Endodermal cell (in vitro differentiated cells): Measurements from ENCODE around the gene CNTFR. TPM values are rescaled to one million over a fixed set of nuclear protein-coding genes. Genes with fewer than 3 reads are reported as not detected.

Experiments used
- DNase-seq: peaks from one replicate; pipeline ENCODE4 v3.0.0-alpha.2; 2017
- H3K27ac ChIP-seq: 2 replicates; pipeline ENCODE4 v1.5.1; 2013; ENCODE audit warnings: mild to moderate bottlenecking, low read depth, low read length, moderate library complexity
- H3K27me3 ChIP-seq: 2 replicates; pipeline ENCODE4 v1.6.1; 2013; ENCODE audit warnings: mild to moderate bottlenecking, low read length, moderate library complexity; ENCODE audit not compliant: insufficient read depth, control insufficient read depth, poor library complexity, severe bottlenecking
- H3K36me3 ChIP-seq: 2 replicates; pipeline ENCODE4 v1.7.0; 2013; ENCODE audit warnings: mild to moderate bottlenecking, low read length, moderate library complexity; ENCODE audit not compliant: control insufficient read depth, insufficient read depth
- H3K4me1 ChIP-seq: one replicate; pipeline ENCODE4 v1.7.0; 2013; ENCODE audit warnings: low read length; ENCODE audit not compliant: control insufficient read depth, insufficient read depth
- H3K4me3 ChIP-seq: 2 replicates; pipeline ENCODE4 v1.5.1; 2013; ENCODE audit warnings: mild to moderate bottlenecking, low read length, moderate library complexity
- H3K9ac ChIP-seq: 2 replicates; pipeline ENCODE4 v1.6.1; 2013; ENCODE audit warnings: mild to moderate bottlenecking, low read length, moderate library complexity; ENCODE audit not compliant: poor library complexity, severe bottlenecking; ENCODE audit errors: extremely low read depth
- H3K9me3 ChIP-seq: 2 replicates; pipeline ENCODE4 v1.6.1; 2013; ENCODE audit warnings: mild to moderate bottlenecking, low read length, moderate library complexity; ENCODE audit not compliant: control insufficient read depth
- H3K27ac Mint-ChIP-seq: 2 replicates; pipeline ENCODE4 v1.8.0; 2020; ENCODE audit warnings: mixed read lengths
- H3K27me3 Mint-ChIP-seq: 2 replicates; pipeline ENCODE4 v1.8.0; 2021; ENCODE audit warnings: mild to moderate bottlenecking, mixed read lengths; ENCODE audit not compliant: insufficient read depth
- H3K36me3 Mint-ChIP-seq: 2 replicates; pipeline ENCODE4 v1.8.0; 2020; ENCODE audit warnings: low read depth, mixed read lengths
- H3K4me1 Mint-ChIP-seq: 2 replicates; pipeline ENCODE4 v1.8.0; 2020; ENCODE audit warnings: mixed read lengths
- H3K4me3 Mint-ChIP-seq: 2 replicates; pipeline ENCODE4 v1.8.0; 2020; ENCODE audit warnings: mild to moderate bottlenecking, moderate library complexity, mixed read lengths
- H3K9me3 Mint-ChIP-seq: 2 replicates; pipeline ENCODE4 v1.8.0; 2020; ENCODE audit warnings: mild to moderate bottlenecking, mixed read lengths
- WGBS, 2 experiments: methylation state at CpG; one replicate each; pipeline versions ENCODE4 v1.1.5 to v1.1.7; 2013; ENCODE audit warnings: missing lambda C conversion rate in 2 of 2, mixed read lengths in 1 of 2; ENCODE audit not compliant: insufficient coverage in 1 of 2, insufficient read length in 1 of 2; 5-methylcytosine and 5-hydroxymethylcytosine counted together
- total RNA-seq, 2 donors: library from RNA; stranded (reverse); fragmentation: NEBNext Ultra II Directional in 1 of 2; extraction: Animal tissue kit (Norgen Biotek cat#: 25700) in 1 of 2; gene quantifications; 2 replicates in 1 of 2; 3 replicates in 1 of 2; pipeline ENCODE4 v1.2.1, GENCODE V29; 2021
- TF ChIP-seq, protein P1 (sequence below): fragments of 200-600 bp; sonication (generic); conservative IDR thresholded peaks from 2 replicates; pipeline ENCODE4 v1.5.0; 2021; ENCODE audit warnings: antibody characterized with exemption, mild to moderate bottlenecking

Gene CNTFR
- total RNA-seq, 2 donors from 2014 or later: 0.53 to 1.6 TPM

DNA sequence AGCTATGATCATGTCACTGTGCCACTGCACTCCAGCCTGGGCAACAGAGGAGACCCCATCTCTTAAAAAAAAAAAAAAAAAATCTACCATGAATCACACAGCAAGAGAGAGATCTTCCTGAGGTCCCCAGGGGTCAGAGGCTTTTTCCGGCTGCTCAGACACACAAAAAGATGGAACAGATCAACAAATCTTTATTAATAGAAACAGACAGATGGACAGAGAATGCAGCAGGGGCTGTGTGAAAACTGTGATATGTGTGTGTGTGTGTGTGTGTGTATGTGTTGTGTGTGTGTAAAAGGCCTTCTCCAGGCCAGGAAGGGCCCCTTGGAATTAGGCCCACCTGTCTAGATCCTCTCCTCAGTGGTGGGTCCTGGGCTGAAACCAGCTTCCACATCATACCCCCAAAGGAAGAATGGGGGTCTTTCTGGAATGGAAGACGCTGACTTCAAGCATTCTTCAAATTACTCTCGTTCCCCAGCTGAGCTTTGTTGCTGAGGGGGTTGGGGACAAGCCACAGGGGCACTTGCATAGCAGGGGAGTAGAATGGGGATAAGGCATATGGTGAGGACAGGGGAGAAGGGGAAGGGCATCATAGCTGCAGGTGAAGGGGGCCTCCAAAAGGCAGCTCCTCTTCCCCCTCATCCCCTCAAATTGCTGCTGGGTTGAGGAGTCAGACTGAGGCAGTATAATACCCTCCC is 45.2 kb upstream of the CNTFR start:
- H3K9me3 Mint-ChIP-seq: no peaks in the 10 kb centered on the region
- H3K4me1 ChIP-seq: no peaks in the 10 kb centered on the region
- no peak overlapping the region for H3K9ac ChIP-seq
- H3K9me3 ChIP-seq: no peaks in the 10 kb centered on the region
- H3K4me1 Mint-ChIP-seq: peaks cover 24% of the 10 kb centered on the region
- no peak overlapping the region for H3K27ac ChIP-seq
- no peak for DNase-seq
- peaks cover 27% of the 10 kb centered on the region for H3K27me3 ChIP-seq
- H3K36me3 ChIP-seq: no peaks in the 10 kb centered on the region
- H3K4me3 ChIP-seq: no peak overlapping the region
- H3K36me3 Mint-ChIP-seq: peaks cover 11% of the 10 kb centered on the region
- TF ChIP-seq, protein P1, sequence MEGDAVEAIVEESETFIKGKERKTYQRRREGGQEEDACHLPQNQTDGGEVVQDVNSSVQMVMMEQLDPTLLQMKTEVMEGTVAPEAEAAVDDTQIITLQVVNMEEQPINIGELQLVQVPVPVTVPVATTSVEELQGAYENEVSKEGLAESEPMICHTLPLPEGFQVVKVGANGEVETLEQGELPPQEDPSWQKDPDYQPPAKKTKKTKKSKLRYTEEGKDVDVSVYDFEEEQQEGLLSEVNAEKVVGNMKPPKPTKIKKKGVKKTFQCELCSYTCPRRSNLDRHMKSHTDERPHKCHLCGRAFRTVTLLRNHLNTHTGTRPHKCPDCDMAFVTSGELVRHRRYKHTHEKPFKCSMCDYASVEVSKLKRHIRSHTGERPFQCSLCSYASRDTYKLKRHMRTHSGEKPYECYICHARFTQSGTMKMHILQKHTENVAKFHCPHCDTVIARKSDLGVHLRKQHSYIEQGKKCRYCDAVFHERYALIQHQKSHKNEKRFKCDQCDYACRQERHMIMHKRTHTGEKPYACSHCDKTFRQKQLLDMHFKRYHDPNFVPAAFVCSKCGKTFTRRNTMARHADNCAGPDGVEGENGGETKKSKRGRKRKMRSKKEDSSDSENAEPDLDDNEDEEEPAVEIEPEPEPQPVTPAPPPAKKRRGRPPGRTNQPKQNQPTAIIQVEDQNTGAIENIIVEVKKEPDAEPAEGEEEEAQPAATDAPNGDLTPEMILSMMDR: no peak
- H3K27me3 Mint-ChIP-seq: peaks cover 43% of the 10 kb centered on the region
- no peak overlapping the region for H3K27ac Mint-ChIP-seq
- no peak overlapping the region for H3K4me3 Mint-ChIP-seq
- WGBS, 2 experiments: 87% methylated on average over 3 of the region's 3 CpGs; no CpG with 5 or more reads in 1 of the 2 experiments

DNA sequence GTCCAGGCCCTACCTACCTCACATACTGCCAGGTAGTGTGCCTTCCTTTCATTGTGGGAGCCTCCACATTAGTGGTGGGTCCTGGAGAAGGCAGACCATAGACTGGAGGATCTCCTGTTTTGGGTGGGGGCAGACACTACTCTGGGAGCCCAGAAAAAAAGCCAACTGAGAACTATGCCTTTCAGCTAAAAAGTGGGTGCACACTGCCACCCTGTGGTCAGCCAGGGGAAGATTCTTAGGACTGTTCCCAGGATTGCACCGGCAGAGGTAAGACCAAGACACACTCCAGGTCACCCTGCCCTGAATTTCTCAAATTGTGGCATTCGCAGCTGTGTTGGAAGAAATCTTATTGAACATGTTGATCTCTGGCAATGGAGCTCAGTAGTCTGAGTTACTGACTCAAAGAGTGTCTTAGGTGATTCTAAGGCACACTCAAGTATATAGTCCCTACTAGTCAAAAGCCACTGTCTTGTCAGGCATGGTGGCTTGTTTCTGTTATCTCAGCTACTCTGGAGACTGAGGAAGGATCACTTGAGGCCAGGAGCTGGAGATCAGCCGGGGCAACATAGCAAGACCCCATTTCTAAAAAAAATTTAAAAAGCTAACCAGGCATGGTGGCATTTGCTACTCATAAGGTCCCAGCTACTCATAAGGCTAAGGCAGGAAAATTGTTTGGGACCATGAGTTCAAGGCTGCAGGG is 44.5 kb upstream of the CNTFR start:
- H3K4me3 ChIP-seq: no peak overlapping the region
- no peak overlapping the region for H3K9ac ChIP-seq
- peaks cover 50% of the 10 kb centered on the region for H3K27me3 Mint-ChIP-seq
- peaks cover 28% of the 10 kb centered on the region for H3K4me1 Mint-ChIP-seq
- peaks cover 34% of the 10 kb centered on the region for H3K27me3 ChIP-seq
- H3K27ac ChIP-seq: no peak overlapping the region
- H3K27ac Mint-ChIP-seq: no peak overlapping the region
- no peaks in the 10 kb centered on the region for H3K9me3 Mint-ChIP-seq
- H3K4me3 Mint-ChIP-seq: no peak overlapping the region
- DNase-seq: peak; percentile 90
- H3K36me3 ChIP-seq: no peaks in the 10 kb centered on the region
- no peaks in the 10 kb centered on the region for H3K4me1 ChIP-seq
- H3K36me3 Mint-ChIP-seq: peaks cover 11% of the 10 kb centered on the region
- 22 to 56% methylated on average over 1 to 3 of the region's 3 CpGs for WGBS, 2 experiments
- TF ChIP-seq, protein P1: peak; percentile 96
- H3K9me3 ChIP-seq: no peaks in the 10 kb centered on the region

DNA sequence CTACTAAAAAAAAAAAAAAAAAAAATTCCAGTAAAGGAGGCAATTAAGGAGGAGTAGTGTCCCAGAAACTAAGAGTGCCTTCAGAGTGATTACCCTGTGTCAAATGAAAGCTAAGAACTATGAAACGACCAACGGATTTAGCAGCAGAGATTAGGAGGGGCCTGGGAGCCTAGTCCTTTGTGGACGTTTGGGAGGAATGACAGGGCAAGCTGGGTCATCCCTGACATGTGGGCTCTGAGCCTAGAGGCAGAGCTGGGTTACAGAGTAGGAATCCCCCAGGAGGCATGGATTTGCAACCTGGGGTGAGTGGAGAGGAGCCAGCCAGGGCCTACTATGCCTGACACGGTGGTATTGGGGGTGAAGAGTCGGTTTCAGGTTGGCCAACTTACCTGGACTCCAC is 43.6 kb upstream of the CNTFR start:
- Histone ChIP-seq H3K9ac (no peak overlapping the region), H3K4me3 (no peak overlapping the region), H3K9me3 (no peaks in the 10 kb centered on the region), H3K36me3 (no peaks in the 10 kb centered on the region), H3K4me1 (no peaks in the 10 kb centered on the region), H3K27me3 (peaks cover 43% of the 10 kb centered on the region), H3K27ac (no peak overlapping the region)
- DNase-seq: no peak
- H3K9me3 Mint-ChIP-seq: no peaks in the 10 kb centered on the region
- H3K36me3 Mint-ChIP-seq: peaks cover 11% of the 10 kb centered on the region
- H3K27ac Mint-ChIP-seq: no peak overlapping the region
- H3K27me3 Mint-ChIP-seq: peaks cover 57% of the 10 kb centered on the region
- WGBS, 2 experiments: 75% methylated on average over 2 to 5 of the region's 5 CpGs
- TF ChIP-seq, protein P1: no peak
- H3K4me3 Mint-ChIP-seq: no peak overlapping the region
- peaks cover 24% of the 10 kb centered on the region for H3K4me1 Mint-ChIP-seq
